GM21447 (cell line): Measurements from ENCODE around the gene DCST2.

Source experiments
- ATAC-seq: cut with Tn5 transposase; IDR thresholded peaks from one replicate; pipeline ENCODE4 v1.9.1; 2021; ENCODE audit not compliant: unreplicated experiment

Gene DCST2

GRCh38 chr1:155030243-155030795, 3.3 kb downstream of the DCST2 start:
- ATAC-seq = no peak

DNA sequence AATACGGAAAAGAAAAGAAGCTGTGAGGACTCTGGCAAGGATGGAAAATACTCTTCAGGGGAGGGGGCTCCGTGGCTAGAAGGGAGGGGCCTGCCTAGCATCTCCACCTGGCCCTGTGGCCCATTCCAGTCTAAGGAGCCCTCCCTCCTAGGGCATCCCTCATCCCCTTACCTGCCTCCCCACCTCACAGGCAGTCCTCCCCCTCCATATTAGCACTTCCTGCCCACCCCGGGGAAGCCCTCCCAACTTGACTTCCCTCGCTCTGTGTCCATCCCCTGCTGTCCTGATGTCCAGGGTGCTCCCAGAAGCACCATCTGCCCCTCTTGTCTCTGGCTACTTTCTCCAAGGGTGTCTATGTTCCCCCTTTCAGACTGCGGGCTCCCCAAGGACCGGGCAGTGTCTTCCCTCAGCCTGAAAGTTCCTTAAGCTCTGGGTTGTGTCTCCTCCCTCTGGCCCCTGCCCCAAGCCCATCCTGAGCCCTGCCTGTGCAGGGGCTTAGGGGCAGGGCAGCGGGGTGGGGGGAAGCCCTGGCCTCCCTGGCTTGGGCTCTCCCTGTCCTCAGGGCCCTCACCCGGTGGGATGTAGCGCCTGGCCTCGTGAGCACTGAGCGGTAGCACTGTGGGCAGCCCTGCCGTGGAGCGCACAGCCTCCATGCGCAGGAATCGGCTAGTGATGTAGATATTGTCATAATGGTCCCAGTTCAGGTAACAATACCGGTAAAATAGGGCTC, 3.9 kb downstream of the DCST2 start:
- ATAC-seq = no peak

DNA sequence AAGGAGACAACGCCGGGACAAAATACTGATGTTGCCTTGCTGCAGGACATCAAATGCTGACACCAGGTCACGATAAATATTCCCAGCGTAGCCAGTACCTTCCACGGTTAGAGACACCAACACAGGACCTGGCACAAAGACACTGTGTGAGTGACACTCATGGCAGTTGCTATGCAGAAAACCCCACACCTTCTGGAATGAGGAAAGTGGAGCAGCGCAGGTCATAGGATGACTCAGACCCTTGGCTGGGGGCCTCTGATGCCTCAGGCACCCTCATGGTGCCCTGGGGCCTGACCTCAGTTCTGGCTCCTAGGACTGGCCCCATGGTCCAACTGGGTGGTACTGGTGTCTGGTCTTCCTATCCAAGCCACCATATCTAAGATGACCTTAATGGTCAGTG, 7.0 kb downstream of the DCST2 start:
- no peak for ATAC-seq

- no peak for ATAC-seq
These were observed 7.4 kb downstream of the DCST2 start for GRCh38 chr1:155026154-155026553.

DNA sequence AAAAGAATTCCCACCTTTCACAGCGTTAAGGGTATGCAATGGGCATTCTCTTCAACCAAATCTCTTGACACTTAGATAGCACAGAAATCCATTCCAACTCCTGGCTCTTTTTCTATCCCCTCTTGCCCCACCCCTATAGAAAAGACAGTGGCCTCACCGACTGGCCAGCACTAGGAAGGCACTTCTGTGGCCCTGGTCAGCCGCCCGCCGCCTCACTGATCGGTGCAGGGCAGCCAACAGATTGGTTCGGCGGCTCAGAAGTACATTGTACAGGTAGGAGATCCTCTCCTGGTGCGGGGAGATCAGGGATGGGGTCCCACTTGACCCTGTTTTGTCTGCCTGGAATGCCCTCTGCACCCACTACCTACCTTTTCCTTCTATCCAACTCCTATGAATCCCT, 9.3 kb downstream of the DCST2 start:
- no peak for ATAC-seq

GRCh38 chr1:155023627-155024026, 10.0 kb downstream of the DCST2 start:
- no peak for ATAC-seq

- ATAC-seq = no peak
These were observed 10.7 kb downstream of the DCST2 start for GRCh38 chr1:155022927-155023236.

DNA sequence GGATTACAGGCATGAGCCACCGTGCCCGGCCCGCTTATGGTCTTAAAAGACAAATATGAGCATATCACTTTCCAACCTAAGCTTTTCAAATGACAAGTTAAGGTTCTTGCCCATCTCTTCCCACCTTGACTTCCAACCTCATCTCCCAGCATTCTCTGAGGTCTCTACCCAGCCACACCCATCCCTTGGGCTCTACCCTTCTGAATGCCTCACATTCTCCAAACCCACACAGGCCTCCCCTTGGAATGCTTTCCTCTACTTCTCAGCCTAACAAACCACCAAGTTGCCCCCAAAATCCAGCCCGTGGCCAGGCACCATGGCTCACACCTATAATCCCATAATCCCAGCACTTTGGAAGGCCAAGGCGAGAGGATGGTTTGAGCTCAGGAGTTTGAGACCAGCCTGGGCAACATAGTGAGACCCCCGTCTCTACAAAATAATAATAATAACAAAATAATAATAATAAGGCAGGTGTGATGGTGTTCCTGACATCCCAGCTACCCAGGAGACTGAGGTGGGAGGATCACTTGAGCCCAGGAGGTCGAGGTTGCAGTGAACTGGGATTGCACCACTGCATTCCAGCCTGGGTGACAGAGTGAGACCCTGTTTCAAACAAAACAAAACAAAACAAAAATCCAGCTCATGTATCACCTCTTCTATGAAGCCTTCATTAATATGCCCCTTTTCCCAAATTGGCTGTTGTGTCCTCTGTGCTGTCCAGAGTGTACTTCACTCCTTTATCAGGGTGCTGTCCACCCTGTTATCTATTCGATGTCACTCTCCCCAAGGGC, 11.2 kb downstream of the DCST2 start:
- no peak for ATAC-seq

- no peak for ATAC-seq
These were observed 14.0 kb downstream of the DCST2 start for GRCh38 chr1:155019377-155020245.

- ATAC-seq = no peak
These were observed 14.8 kb downstream of the DCST2 start for GRCh38 chr1:155018617-155019348.

- no peak for ATAC-seq
These were observed 15.7 kb downstream of the DCST2 start for GRCh38 chr1:155017946-155018316.

DNA sequence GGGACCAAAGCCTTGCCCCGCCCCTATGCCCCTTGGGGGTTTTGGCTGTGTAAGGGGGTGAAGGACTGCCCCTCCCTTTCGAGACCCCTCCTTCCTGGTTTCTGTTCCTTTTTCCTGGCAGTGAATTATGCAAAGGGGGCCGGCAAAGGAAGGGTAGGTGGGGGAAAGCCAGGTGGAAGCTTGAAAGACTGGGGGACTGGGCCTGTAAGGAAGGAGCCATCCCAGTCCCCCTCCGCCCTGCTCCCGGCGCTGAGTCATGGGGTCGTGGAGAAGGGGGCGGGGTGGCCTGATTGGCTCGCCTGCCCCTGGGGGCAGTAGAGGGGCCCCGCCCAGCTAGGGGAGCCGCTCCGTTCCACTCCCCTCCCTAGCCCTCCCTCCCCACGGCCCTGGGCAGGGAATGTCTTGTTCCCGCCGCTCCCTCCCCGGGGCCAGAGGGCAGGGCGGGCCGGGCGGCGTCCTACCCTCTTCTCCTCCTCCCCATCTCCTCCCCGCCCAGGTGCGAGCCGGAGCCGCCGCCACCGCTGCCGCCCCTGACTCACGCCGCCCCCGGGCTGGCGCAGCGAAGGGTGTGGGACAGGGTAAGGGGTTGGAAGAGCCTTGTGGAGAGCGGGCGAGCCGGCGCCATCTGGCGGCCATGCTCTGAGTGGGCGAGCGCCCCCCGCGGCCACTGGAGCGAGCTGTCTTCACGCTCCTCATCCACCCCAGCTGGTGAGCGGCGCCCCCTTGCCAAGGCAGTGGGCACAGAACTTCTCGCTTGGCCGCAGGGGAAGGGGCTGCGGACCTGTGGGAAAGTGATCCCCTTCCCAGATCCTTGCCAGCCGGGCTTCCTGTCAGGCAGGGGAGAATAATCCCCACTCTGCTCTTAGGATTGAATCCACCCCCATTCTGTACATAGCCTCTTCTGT, 16.3 kb downstream of the DCST2 start:
- ATAC-seq = peak; percentile 68

GRCh38 chr1:155016231-155016831, 17.2 kb downstream of the DCST2 start:
- ATAC-seq = no peak

DNA sequence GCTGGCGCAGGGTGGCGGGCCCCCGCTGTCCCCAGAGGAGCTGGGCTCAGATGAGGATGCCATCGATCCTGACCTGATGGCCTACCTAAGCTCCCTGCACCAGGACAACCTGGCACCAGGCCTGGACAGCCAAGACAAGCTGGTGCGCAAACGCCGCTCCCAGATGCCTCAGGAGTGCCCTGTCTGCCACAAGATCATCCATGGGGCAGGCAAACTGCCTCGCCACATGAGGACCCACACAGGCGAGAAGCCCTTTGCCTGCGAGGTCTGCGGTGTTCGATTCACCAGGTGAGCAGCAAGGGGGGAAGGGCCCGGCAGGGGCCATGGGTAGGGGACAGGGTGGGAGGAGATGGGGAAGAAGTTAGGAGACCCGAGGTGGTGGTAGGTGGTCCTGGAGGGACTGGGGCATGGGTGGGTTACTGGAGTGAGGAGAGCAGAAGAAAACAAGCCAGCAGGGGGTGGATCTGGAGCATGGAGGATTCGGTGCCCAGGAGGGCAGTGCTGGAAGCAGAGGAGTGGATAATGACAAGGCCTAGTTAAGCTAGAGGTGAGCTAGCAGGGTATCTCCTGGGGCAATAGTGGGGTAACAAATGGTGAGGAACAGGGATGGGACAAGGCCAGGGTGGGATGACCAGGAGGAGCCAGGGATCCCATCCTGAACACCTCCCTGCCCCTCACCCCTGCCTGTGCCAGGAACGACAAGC, 17.9 kb downstream of the DCST2 start:
- no peak for ATAC-seq

- no peak for ATAC-seq
These were observed 18.7 kb downstream of the DCST2 start for GRCh38 chr1:155014709-155015508.

GRCh38 chr1:155013632-155014031, 19.9 kb downstream of the DCST2 start:
- ATAC-seq = no peak

- ATAC-seq = no peak
These were observed 20.6 kb downstream of the DCST2 start for GRCh38 chr1:155012776-155013602.
